DMS 273 (cell line): Measurements from ENCODE around the gene SYP.
"Not testable (repeated sequence)": the region's sequence is repeated elsewhere in the genome, so short reads cannot be mapped to it uniquely, and the experiment has no call there.

ENCODE experiments used
- DNase-seq: peaks from one replicate; lab custom pipeline; 2025; ENCODE audit not compliant: unreplicated experiment; lab: John Stamatoyannopoulos, UW

Gene SYP

DNA sequence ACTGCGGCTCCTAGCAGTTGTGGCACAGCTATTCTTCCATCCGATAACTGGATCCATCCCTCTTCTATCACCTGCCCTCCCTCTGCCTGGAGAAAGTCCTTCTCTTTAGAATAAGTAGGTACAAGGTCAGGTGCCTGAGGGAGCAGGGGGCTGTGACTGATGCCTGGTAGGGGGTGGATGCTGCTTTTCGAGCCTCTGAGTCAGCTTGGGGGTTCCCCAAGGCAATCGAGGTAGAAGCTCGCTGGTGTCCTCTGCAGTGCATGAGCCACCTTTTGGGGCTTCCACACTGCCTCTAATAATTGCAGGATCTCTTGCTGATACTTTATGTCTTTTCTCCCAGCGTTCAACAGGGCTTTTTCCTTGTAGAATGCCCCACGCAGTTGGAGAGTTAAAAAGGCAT, 56.8 kb downstream of the SYP start:
- not testable (repeated sequence) for DNase-seq

DNA sequence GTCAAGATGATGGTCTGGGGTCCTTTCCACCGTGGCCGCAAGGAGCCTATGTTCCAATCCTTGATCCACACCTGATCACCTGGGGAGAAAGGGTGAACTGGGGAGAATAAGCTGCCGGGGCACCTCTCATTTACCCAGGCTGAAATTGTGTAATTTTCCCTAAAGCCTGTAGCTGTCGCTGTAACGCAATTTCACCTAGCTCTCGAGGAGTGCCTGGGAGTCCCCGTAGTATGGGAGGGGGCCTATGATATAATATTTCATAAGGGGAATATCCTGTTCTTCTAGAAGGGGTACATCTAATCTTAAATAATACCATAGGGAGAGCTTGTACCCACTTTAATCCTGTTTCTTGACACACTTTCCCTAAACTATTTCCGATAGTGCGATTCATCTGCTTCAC, 57.7 kb downstream of the SYP start:
- DNase-seq, result not testable (repeated sequence)

DNA sequence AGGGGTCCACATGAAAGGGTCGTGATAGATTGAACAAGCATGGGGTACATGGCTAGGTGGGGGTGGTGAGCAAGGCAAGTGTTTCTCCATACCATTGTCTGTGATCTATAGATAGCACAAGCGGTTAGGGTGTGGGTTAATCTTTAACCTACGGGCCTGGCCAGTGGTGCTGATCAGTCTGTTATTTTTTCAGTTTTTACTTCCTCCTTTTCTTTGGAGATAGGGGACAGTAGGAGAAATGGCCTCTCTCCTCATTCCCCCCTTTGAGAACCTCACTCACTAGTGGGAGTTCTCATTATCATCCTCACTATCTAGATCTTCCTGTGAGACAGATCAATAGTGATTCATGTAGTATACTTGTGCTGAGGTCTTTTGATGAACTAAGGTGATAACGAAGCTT, 60.3 kb downstream of the SYP start:
- no peak for DNase-seq
